HepG2 (cell line): Measurements from ENCODE around the gene IGF2BP1.

Experiments
- ATF1 ChIP-seq: IDR thresholded peaks from 2 replicates; pipeline ENCODE4 v1.6.1; 2016; ENCODE audit warnings: mild to moderate bottlenecking, control low read depth
- ATF2 ChIP-seq: sonication (generic); formaldehyde crosslinking; IDR thresholded peaks from 2 replicates; pipeline ENCODE4 v1.4.0; 2020; ENCODE audit warnings: missing genetic modification reagents
- CSRNP2 ChIP-seq: sonication (generic); formaldehyde crosslinking; conservative IDR thresholded peaks from 2 replicates; pipeline ENCODE4 v1.8.0; 2022; ENCODE audit warnings: low read depth, missing genetic modification reagents
- ELK4 ChIP-seq: sonication (generic); formaldehyde crosslinking; IDR thresholded peaks from 2 replicates; pipeline ENCODE4 v1.9.0; 2021; ENCODE audit warnings: missing genetic modification reagents, borderline replicate concordance
- KAT2B ChIP-seq: fragments of 150-350 bp; IDR thresholded peaks from 2 replicates; pipeline ENCODE4 v1.6.1; 2014; ENCODE audit warnings: low read depth, low read length, borderline replicate concordance
- MAFK ChIP-seq, 2 experiments: IDR thresholded peaks in 1 of 2; conservative IDR thresholded peaks in 1 of 2; 2 replicates each; pipeline ENCODE4 v1.6.1; 2011; ENCODE audit warnings: improper control_type of control experiment in 2 of 2, low read length in 2 of 2
- MBNL3 ChIP-seq: fragments of 250-450 bp; sonication (Bioruptor Pico); conservative IDR thresholded peaks from 2 replicates; pipeline ENCODE4 v1.8.0; 2022; ENCODE audit warnings: mild to moderate bottlenecking, inconsistent platforms
- PBX3 ChIP-seq: sonication (generic); formaldehyde crosslinking; IDR thresholded peaks from 2 replicates; pipeline ENCODE4 v1.8.1; 2023; ENCODE audit warnings: missing genetic modification reagents, inconsistent platforms, borderline replicate concordance
- RFX5 ChIP-seq: IDR thresholded peaks from 2 replicates; pipeline ENCODE4 v1.6.1; 2011; ENCODE audit warnings: low read depth, low read length, improper control_type of control experiment
- TBL1XR1 ChIP-seq: fragments of 150-350 bp; IDR thresholded peaks from 2 replicates; pipeline ENCODE4 v1.6.1; 2014; ENCODE audit warnings: borderline replicate concordance, low read length; ENCODE audit not compliant: partially characterized antibody
- U2AF1 ChIP-seq: fragments of 200-400 bp; formaldehyde crosslinking; optimal IDR thresholded peaks from 2 replicates; pipeline ENCODE3; 2017; ENCODE audit warnings: mild to moderate bottlenecking, low read depth, low read length
- YY1 ChIP-seq: IDR thresholded peaks from 2 replicates; pipeline ENCODE4 v1.6.1; 2011; ENCODE audit warnings: low read length, low read depth, moderate library complexity, mild to moderate bottlenecking; ENCODE audit not compliant: insufficient read depth, insufficient replicate concordance
- ZNF776 ChIP-seq: sonication (generic); formaldehyde crosslinking; IDR thresholded peaks from 2 replicates; pipeline ENCODE4 v1.4.0; 2020; ENCODE audit warnings: mild to moderate bottlenecking, missing genetic modification reagents
- ZSCAN21 ChIP-seq: sonication (generic); formaldehyde crosslinking; IDR thresholded peaks from 2 replicates; pipeline ENCODE4 v1.8.0; 2022; ENCODE audit warnings: mild to moderate bottlenecking, missing genetic modification reagents, moderate library complexity, borderline replicate concordance

GRCh38 chr17:49104511-49105074 is 107.4 kb downstream of the IGF2BP1 start:
- TF ChIP-seq ATF1 (CRISPR knock-in tag): no peak
- TF ChIP-seq RFX5: no peak
- no peak for TF ChIP-seq PBX3 (CRISPR knock-in tag)
- no peak for TF ChIP-seq MBNL3
- no peak for TF ChIP-seq YY1
- no peak for TF ChIP-seq ZNF776 (CRISPR knock-in tag)
- TF ChIP-seq KAT2B: no peak
- TF ChIP-seq U2AF1: no peak
- no peak for TF ChIP-seq TBL1XR1
- no peak for TF ChIP-seq ELK4 (CRISPR knock-in tag)
- TF ChIP-seq ATF2 (CRISPR knock-in tag): no peak
- TF ChIP-seq MAFK (conservative IDR thresholded peaks at IDR 0.05 in 1 of 2, IDR thresholded peaks at IDR 0.05 in 1 of 2; ENCODE audit: low read length in 2 of 2): no peak
- no peak for TF ChIP-seq ZSCAN21 (CRISPR knock-in tag)
- no peak for TF ChIP-seq CSRNP2
